Osteocyte (in vitro differentiated cells): ENCODE results near the gene MRPL51. TPM values are rescaled to one million over a fixed set of nuclear protein-coding genes. Genes with fewer than 3 reads are reported as not detected.
A peak's percentile ranks its signal among the peaks of the same experiment; 100 is the strongest.
"Not testable (repeated sequence)": the region's sequence is repeated elsewhere in the genome, so short reads cannot be mapped to it uniquely, and the experiment has no call there.

Experiments
- DNase-seq: peaks from one replicate; pipeline ENCODE4 v3.0.0; 2021; ENCODE audit warnings: mixed read lengths; ENCODE audit not compliant: unreplicated experiment; ENCODE audit errors: extremely low spot score
- H3K27ac Mint-ChIP-seq: one replicate; pipeline ENCODE4 v1.8.0; 2021; ENCODE audit warnings: mild to moderate bottlenecking, mixed read lengths; ENCODE audit not compliant: unreplicated experiment
- H3K27me3 Mint-ChIP-seq: one replicate; pipeline ENCODE4 v1.8.0; 2021; ENCODE audit warnings: mixed read lengths; ENCODE audit not compliant: unreplicated experiment
- H3K36me3 Mint-ChIP-seq: one replicate; pipeline ENCODE4 v1.8.0; 2021; ENCODE audit warnings: mixed read lengths; ENCODE audit not compliant: unreplicated experiment
- H3K4me1 Mint-ChIP-seq: one replicate; pipeline ENCODE4 v1.8.0; 2021; ENCODE audit warnings: mixed read lengths; ENCODE audit not compliant: unreplicated experiment
- H3K4me3 Mint-ChIP-seq: one replicate; pipeline ENCODE4 v1.8.0; 2021; ENCODE audit warnings: mild to moderate bottlenecking, moderate library complexity, mixed read lengths; ENCODE audit not compliant: unreplicated experiment
- H3K9me3 Mint-ChIP-seq: one replicate; pipeline ENCODE4 v1.8.0; 2021; ENCODE audit warnings: mixed read lengths; ENCODE audit not compliant: unreplicated experiment
- total RNA-seq: library from RNA; stranded (reverse); gene quantifications from 2 replicates; pipeline ENCODE4 v1.2.1, GENCODE V29; 2021
- TF ChIP-seq, protein P1 (sequence below): fragments of 200-600 bp; sonication (generic); IDR thresholded peaks from 2 replicates; pipeline ENCODE4 v1.5.0; 2021; ENCODE audit warnings: antibody characterized with exemption, mild to moderate bottlenecking, moderate library complexity

The MRPL51 gene
- total RNA-seq, 1 donor from 2014 or later, result 172 TPM

DNA sequence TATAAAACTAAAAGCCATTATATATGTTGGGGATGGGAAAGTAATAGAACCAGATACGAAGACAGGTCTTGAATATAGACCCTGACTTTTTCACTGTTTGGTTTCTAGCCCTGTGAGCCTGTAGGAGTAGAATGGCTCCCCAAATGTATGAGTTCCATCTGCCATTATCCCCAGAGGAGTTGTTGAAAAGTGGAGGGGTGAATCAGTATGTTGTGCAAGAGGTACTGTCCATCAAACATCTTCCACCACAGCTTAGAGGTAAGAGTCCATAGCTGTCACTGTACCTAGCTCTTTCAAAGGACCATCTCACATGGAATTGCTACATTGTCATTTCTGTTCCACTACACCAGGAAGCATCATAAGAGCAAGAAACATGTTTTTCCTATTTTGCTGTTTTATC, 1.9 kb upstream of the MRPL51 start:
- Mint-ChIP-seq H3K27ac (peak overlapping the region; percentile 4), H3K27me3 (no peaks in the 10 kb centered on the region), H3K4me3 (peak overlapping the region; percentile 95), H3K4me1 (peaks cover 24% of the 10 kb centered on the region), H3K9me3 (no peaks in the 10 kb centered on the region), H3K36me3 (peaks cover 3% of the 10 kb centered on the region)
- DNase-seq, result no peak
- TF ChIP-seq, protein P1, sequence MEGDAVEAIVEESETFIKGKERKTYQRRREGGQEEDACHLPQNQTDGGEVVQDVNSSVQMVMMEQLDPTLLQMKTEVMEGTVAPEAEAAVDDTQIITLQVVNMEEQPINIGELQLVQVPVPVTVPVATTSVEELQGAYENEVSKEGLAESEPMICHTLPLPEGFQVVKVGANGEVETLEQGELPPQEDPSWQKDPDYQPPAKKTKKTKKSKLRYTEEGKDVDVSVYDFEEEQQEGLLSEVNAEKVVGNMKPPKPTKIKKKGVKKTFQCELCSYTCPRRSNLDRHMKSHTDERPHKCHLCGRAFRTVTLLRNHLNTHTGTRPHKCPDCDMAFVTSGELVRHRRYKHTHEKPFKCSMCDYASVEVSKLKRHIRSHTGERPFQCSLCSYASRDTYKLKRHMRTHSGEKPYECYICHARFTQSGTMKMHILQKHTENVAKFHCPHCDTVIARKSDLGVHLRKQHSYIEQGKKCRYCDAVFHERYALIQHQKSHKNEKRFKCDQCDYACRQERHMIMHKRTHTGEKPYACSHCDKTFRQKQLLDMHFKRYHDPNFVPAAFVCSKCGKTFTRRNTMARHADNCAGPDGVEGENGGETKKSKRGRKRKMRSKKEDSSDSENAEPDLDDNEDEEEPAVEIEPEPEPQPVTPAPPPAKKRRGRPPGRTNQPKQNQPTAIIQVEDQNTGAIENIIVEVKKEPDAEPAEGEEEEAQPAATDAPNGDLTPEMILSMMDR, result no peak

DNA sequence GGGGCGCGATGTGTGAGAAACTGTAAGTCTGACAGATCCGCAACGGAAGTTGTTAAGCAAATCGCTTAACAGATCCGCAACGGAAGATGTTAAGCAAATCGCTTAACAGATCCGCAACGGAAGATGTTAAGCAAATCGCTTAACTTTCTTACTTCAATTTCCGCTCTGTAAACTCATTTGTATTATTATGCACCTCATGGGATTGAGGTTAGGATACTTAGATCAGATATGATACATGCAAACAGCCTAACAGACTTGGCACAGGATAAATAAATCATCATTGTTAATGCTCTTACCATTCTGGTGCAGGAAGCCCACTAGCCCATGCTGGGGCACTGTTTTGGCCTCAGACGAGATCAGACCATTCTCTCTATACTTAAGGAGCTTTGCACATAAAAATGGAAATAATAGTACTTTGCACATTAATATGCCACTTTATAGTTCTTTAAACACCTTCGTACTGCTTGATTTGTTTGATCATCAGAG, 1.2 kb upstream of the MRPL51 start:
- no peak for DNase-seq
- H3K9me3 Mint-ChIP-seq, result no peaks in the 10 kb centered on the region

DNA sequence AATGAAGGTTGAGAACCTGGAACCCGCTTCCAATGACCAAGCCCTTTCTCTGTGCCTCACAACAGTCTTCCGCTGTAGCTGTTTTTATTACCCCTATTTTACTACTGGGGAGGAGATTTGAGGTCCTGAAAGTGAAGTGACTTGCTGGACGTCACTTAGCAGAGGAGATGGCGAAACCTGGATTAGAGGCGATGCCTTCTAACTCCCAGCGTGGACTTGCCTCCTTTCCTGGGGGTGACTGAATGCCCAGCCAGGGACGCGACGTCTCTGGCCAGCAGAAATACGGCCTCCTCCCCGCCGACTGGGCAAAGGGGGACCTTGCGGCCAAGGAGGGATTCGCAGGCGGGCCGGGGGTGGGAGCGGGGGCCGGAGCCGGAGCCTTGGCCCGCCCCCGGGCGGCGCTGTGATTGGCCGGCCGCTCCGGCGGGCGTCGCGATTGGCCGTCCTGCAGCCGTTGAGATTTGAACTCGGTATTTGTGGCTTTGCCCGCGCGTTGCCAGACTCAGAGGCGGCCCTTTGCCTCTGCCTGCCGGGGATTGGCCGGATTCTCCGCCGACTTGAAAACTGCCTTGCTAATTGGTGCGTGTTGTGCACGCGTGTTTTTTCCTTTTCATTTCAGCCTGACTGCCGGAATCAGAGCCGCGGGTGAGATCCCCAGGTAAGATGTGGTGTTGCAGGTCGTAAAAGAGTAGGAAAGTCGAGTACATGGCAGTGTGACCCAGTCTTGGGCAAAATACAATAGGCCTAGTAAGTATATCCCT, 615 bp upstream of the MRPL51 start, which contains the start of gene NCAPD2:
NCAPD2 (plus strand) TSS at position 606 of the 761 bp plus-strand sequence. CDS start 997 bp downstream, outside the sequence.
- Mint-ChIP-seq H3K27me3 (no peaks in the 10 kb centered on the region), H3K36me3 (peaks cover 3% of the 10 kb centered on the region), H3K9me3 (no peaks in the 10 kb centered on the region), H3K4me1 (peaks cover 24% of the 10 kb centered on the region), H3K27ac (peak within 1 kb of the TSS; percentile 95), H3K4me3 (peak within 1 kb of the TSS; percentile 95)
- peak; percentile 98 for DNase-seq
- TF ChIP-seq, protein P1, result peak; percentile 28

More for the DNA sequence above, 1.2 kb upstream of the MRPL51 start:
- H3K4me3 Mint-ChIP-seq, result peak overlapping the region; percentile 95
- H3K27me3 Mint-ChIP-seq, result no peaks in the 10 kb centered on the region
- TF ChIP-seq, protein P1, result peak; percentile 33
- H3K36me3 Mint-ChIP-seq, result peaks cover 3% of the 10 kb centered on the region
- peak overlapping the region; percentile 91 for H3K27ac Mint-ChIP-seq
- H3K4me1 Mint-ChIP-seq, result peaks cover 24% of the 10 kb centered on the region

DNA sequence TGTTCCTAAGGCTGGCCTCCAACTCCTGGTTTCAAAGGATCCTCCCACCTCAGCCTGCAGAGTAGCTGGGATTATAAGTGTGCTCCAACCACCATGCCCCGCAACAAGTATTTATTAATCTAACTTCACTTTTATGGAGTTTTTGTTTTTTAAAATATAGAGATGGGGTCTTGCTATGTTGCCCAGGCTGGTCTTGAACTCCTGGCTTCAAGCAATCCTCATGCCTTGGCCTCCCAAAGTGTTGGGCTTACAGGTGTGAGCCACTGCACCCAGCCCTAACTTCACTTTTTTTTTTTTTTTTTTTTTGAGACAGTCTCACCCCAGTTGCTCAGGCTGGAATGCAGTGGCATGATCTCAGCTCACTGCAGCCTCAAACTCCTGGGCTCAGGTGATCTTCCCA, 2.4 kb downstream of the MRPL51 start:
- not testable (repeated sequence) for H3K27ac Mint-ChIP-seq, H3K4me3 Mint-ChIP-seq, DNase-seq, H3K36me3 Mint-ChIP-seq, H3K27me3 Mint-ChIP-seq, H3K9me3 Mint-ChIP-seq
- peaks cover 24% of the 10 kb centered on the region for H3K4me1 Mint-ChIP-seq

DNA sequence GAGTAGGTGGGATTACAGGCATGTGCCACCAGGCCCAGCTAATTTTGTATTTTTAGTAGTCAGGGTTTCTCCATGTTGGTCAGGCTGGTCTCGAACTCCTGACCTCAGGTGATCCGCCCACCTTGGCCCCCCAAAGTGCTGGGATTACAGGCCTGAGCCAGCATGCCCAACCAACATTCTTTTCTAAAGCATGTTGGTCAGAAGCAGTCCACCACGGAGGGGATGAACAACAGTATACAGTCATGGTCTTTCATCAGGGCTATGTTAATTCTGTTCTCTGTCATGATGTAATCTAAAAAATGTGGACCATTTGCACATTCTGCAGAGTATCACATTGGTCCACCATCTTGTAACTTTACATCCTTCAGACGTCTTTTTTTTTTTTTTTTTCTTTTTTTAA, 3.6 kb downstream of the MRPL51 start:
- H3K9me3 Mint-ChIP-seq, result no peaks in the 10 kb centered on the region
- no peaks in the 10 kb centered on the region for H3K36me3 Mint-ChIP-seq
- TF ChIP-seq, protein P1, result no peak
- no peak overlapping the region for H3K4me3 Mint-ChIP-seq
- peaks cover 13% of the 10 kb centered on the region for H3K4me1 Mint-ChIP-seq
- H3K27ac Mint-ChIP-seq, result no peak overlapping the region
- no peak for DNase-seq
- no peaks in the 10 kb centered on the region for H3K27me3 Mint-ChIP-seq
